ENCODE results near the gene ZFAND3. TPM values are rescaled to one million over a fixed set of nuclear protein-coding genes. Genes with fewer than 3 reads are reported as not detected.

The ZFAND3 gene
- total RNA-seq, 1 experiment from 2014 or later = 47.2 TPM

GRCh38 chr6:38146734-38147027 is 327.2 kb downstream of the ZFAND3 start:
- DNase-seq (ENCODE audit: low read depth, low spot score) (no peak), ATAC-seq (no peak)
- Histone ChIP-seq H3K36me3 (ENCODE audit: control insufficient read depth in 1 of 2, insufficient read depth in 2 of 2, low read length in 2 of 2) (no peaks in the 10 kb centered on the region), H3K4me2 (ENCODE audit: low read length) (no peak overlapping the region), H3K27me3 (ENCODE audit: insufficient read depth, low read length) (no peaks in the 10 kb centered on the region), H4K20me1 (ENCODE audit: insufficient read depth) (no peaks in the 10 kb centered on the region), H3K27ac (ENCODE audit: low read depth, low read length) (no peak overlapping the region), H2AFZ (ENCODE audit: low read depth, low read length, poor library complexity, severe bottlenecking) (no peak overlapping the region), H3K4me3 (replicated peaks in 1 of 2; ENCODE audit: low read depth in 1 of 2, low read length in 2 of 2) (no peak overlapping the region), H3K9ac (ENCODE audit: low read length) (no peak overlapping the region), H3K9me3 (ENCODE audit: control insufficient read depth in 1 of 2, insufficient read depth in 1 of 2, low read depth in 1 of 2, low read length in 2 of 2) (no peaks in the 10 kb centered on the region), H3K79me2 (ENCODE audit: insufficient read depth, low read length) (no peaks in the 10 kb centered on the region), H3K9me2 (ENCODE audit: insufficient read depth) (no peaks in the 10 kb centered on the region), H3K4me1 (ENCODE audit: control insufficient read depth in 1 of 2, insufficient read depth in 2 of 2, low read length in 2 of 2) (no peaks in the 10 kb centered on the region)
- ChIA-PET CTCF (no interaction called here), RAD21 (ENCODE audit: low non-redundant PET in 1 of 2, low total read pairs in 2 of 2, uncharacterized antibody in 2 of 2, unreplicated experiment in 2 of 2) (no interaction called here), POLR2A (no interaction called here)
- TF ChIP-seq SRF (IDR thresholded peaks at IDR 0.05; ENCODE audit: low read depth) = no peak
- TF ChIP-seq ATF3 (IDR thresholded peaks at IDR 0.05) = no peak
- no peak for TF ChIP-seq ZFX (IDR thresholded peaks at IDR 0.05)
- no peak for TF ChIP-seq ZNF274 (IDR thresholded peaks at IDR 0.05; ENCODE audit: low read depth, low read length)
- no peak for TF ChIP-seq POLR2A (IDR thresholded peaks at IDR 0.05; ENCODE audit: borderline replicate concordance, extremely low read depth, insufficient read depth, insufficient read length)
- no peak for TF ChIP-seq EGR1 (IDR thresholded peaks at IDR 0.05; ENCODE audit: low read depth)
- TF ChIP-seq CBX3 (IDR thresholded peaks at IDR 0.05; ENCODE audit: low read depth) = no peak
- no peak for TF ChIP-seq EZH2phosphoT487 (IDR thresholded peaks at IDR 0.05; ENCODE audit: borderline replicate concordance)
- no peak for TF ChIP-seq JUND (IDR thresholded peaks at IDR 0.05)
- no peak for TF ChIP-seq EZH2 (IDR thresholded peaks at IDR 0.05)
- TF ChIP-seq FOSL1 (IDR thresholded peaks at IDR 0.05; ENCODE audit: low read depth) = no peak
- no peak for TF ChIP-seq POLR2AphosphoS5 (IDR thresholded peaks at IDR 0.05; ENCODE audit: low read depth, low read length)
- no peak for TF ChIP-seq SIN3A (IDR thresholded peaks at IDR 0.05; ENCODE audit: low read depth)
- TF ChIP-seq TCF7L2 (IDR thresholded peaks at IDR 0.05; ENCODE audit: borderline replicate concordance, extremely low read depth, insufficient read depth, insufficient read length) = no peak
- BruUV-seq (replicated peaks) = no TSS peak
- intact Hi-C loops (cut with micrococcal nuclease) = no loop called here

- Histone ChIP-seq H3K9ac (ENCODE audit: low read length) (no peak overlapping the region), H3K9me2 (ENCODE audit: insufficient read depth) (no peaks in the 10 kb centered on the region), H3K27me3 (ENCODE audit: insufficient read depth, low read length) (no peaks in the 10 kb centered on the region), H3K4me1 (ENCODE audit: control insufficient read depth in 1 of 2, insufficient read depth in 2 of 2, low read length in 2 of 2) (no peaks in the 10 kb centered on the region), H3K79me2 (ENCODE audit: insufficient read depth, low read length) (no peaks in the 10 kb centered on the region), H3K4me3 (replicated peaks in 1 of 2; ENCODE audit: low read depth in 1 of 2, low read length in 2 of 2) (no peak overlapping the region), H3K4me2 (ENCODE audit: low read length) (no peak overlapping the region), H3K36me3 (ENCODE audit: control insufficient read depth in 1 of 2, insufficient read depth in 2 of 2, low read length in 2 of 2) (no peaks in the 10 kb centered on the region), H2AFZ (ENCODE audit: low read depth, low read length, poor library complexity, severe bottlenecking) (no peak overlapping the region), H3K27ac (ENCODE audit: low read depth, low read length) (no peak overlapping the region), H3K9me3 (ENCODE audit: control insufficient read depth in 1 of 2, insufficient read depth in 1 of 2, low read depth in 1 of 2, low read length in 2 of 2) (no peaks in the 10 kb centered on the region), H4K20me1 (ENCODE audit: insufficient read depth) (no peaks in the 10 kb centered on the region)
- intact Hi-C loops (cut with micrococcal nuclease) = no loop called here
- ChIA-PET RAD21 (ENCODE audit: low non-redundant PET in 1 of 2, low total read pairs in 2 of 2, uncharacterized antibody in 2 of 2, unreplicated experiment in 2 of 2) (no interaction called here), POLR2A (no interaction called here), CTCF (no interaction called here)
- ATAC-seq (no peak), DNase-seq (ENCODE audit: low read depth, low spot score) (no peak)
- BruUV-seq (replicated peaks) = no TSS peak
- no peak for TF ChIP-seq ZNF274 (IDR thresholded peaks at IDR 0.05; ENCODE audit: low read depth, low read length)
- TF ChIP-seq MAX (IDR thresholded peaks at IDR 0.05) = no peak
- TF ChIP-seq CTCF (IDR thresholded peaks at IDR 0.05 in 2 of 3, conservative IDR thresholded peaks at IDR 0.05 in 1 of 3; ENCODE audit: borderline replicate concordance in 1 of 3, insufficient read depth in 1 of 3, low read depth in 2 of 3, low read length in 2 of 3) = no peak
- no peak for TF ChIP-seq CEBPB (IDR thresholded peaks at IDR 0.05; ENCODE audit: low read depth)
- no peak for TF ChIP-seq EZH2 (IDR thresholded peaks at IDR 0.05)
- TF ChIP-seq EZH2phosphoT487 (IDR thresholded peaks at IDR 0.05; ENCODE audit: borderline replicate concordance) = no peak
- no peak for TF ChIP-seq SRF (IDR thresholded peaks at IDR 0.05; ENCODE audit: low read depth)
- no peak for TF ChIP-seq POLR2AphosphoS5 (IDR thresholded peaks at IDR 0.05; ENCODE audit: low read depth, low read length)
- TF ChIP-seq YY1 (IDR thresholded peaks at IDR 0.05; ENCODE audit: extremely low read depth, insufficient replicate concordance, low read depth, low read length) = no peak
- no peak for TF ChIP-seq POLR2A (IDR thresholded peaks at IDR 0.05; ENCODE audit: borderline replicate concordance, extremely low read depth, insufficient read depth, insufficient read length)
- TF ChIP-seq TCF7L2 (IDR thresholded peaks at IDR 0.05; ENCODE audit: borderline replicate concordance, extremely low read depth, insufficient read depth, insufficient read length) = no peak
- TF ChIP-seq ELF1 (IDR thresholded peaks at IDR 0.05; ENCODE audit: borderline replicate concordance, low read depth) = no peak
- no peak for TF ChIP-seq RAD21 (IDR thresholded peaks at IDR 0.05; ENCODE audit: low read depth)
- TF ChIP-seq ZFX (IDR thresholded peaks at IDR 0.05) = no peak
- TF ChIP-seq CBX3 (IDR thresholded peaks at IDR 0.05; ENCODE audit: low read depth) = no peak
- TF ChIP-seq SP1 (IDR thresholded peaks at IDR 0.05; ENCODE audit: low read depth) = no peak
- no peak for TF ChIP-seq FOSL1 (IDR thresholded peaks at IDR 0.05; ENCODE audit: low read depth)
- no peak for TF ChIP-seq ATF3 (IDR thresholded peaks at IDR 0.05)
These were observed 329.1 kb downstream of the ZFAND3 start for GRCh38 chr6:38148606-38149005.
